GM12878 (cell line): Measurements from ENCODE around the gene PRKCZ.
A peak's percentile ranks its signal among the peaks of the same experiment; 100 is the strongest.

Source experiments
- CBX3 ChIP-seq: fragments of 200-600 bp; sonication (generic); IDR thresholded peaks from 2 replicates; pipeline ENCODE4 v1.6.1; 2016; ENCODE audit warnings: low read depth, borderline replicate concordance
- CTCF ChIP-seq, 3 experiments: IDR thresholded peaks in 2 of 3; conservative IDR thresholded peaks in 1 of 3; 2 replicates each; pipeline ENCODE4 v1.5.1; 2011; ENCODE audit warnings: low read depth in 3 of 3, low read length in 3 of 3, mild to moderate bottlenecking in 3 of 3, control low read depth in 2 of 3, moderate library complexity in 2 of 3, inconsistent platforms in 1 of 3, mixed read lengths in 1 of 3; ENCODE audit not compliant: control insufficient read depth in 2 of 3, insufficient read depth in 1 of 3; ENCODE audit errors: extremely low read depth in 1 of 3
- E2F4 ChIP-seq: IDR thresholded peaks from 2 replicates; pipeline ENCODE4 v1.6.1; 2012; ENCODE audit warnings: low read depth, low read length, improper control_type of control experiment
- FOXK2 ChIP-seq: fragments of 450-650 bp; IDR thresholded peaks from 2 replicates; pipeline ENCODE4 v1.6.1; 2017; ENCODE audit warnings: mild to moderate bottlenecking, moderate library complexity
- POLR2A ChIP-seq: IDR thresholded peaks from 2 replicates; pipeline ENCODE4 v1.6.1; 2011; ENCODE audit warnings: low read depth, mild to moderate bottlenecking, low read length
- POLR2AphosphoS2 ChIP-seq: IDR thresholded peaks from 2 replicates; pipeline ENCODE4 v1.6.1; 2011; ENCODE audit warnings: low read depth, mild to moderate bottlenecking, low read length, improper control_type of control experiment, moderate library complexity
- RCOR1 ChIP-seq: conservative IDR thresholded peaks from 2 replicates; pipeline ENCODE4 v1.6.1; 2012; ENCODE audit warnings: low read depth, low read length, improper control_type of control experiment
- REST ChIP-seq: IDR thresholded peaks from 2 replicates; pipeline ENCODE4 v1.6.1; 2012; ENCODE audit warnings: mild to moderate bottlenecking, low read depth, low read length
- SIX5 ChIP-seq: IDR thresholded peaks from 2 replicates; pipeline ENCODE4 v1.6.1; 2011; ENCODE audit warnings: mild to moderate bottlenecking, low read depth, low read length, moderate library complexity; ENCODE audit not compliant: severe bottlenecking
- TCF7 ChIP-seq: IDR thresholded peaks from 2 replicates; pipeline ENCODE4 v1.6.1; 2014; ENCODE audit warnings: antibody characterized with exemption, borderline replicate concordance
- ZBED1 ChIP-seq: IDR thresholded peaks from 2 replicates; pipeline ENCODE4 v1.6.1; 2016; ENCODE audit warnings: borderline replicate concordance
- ZNF274 ChIP-seq: IDR thresholded peaks from one replicate; pipeline ENCODE4 v1.8.0; 2011; ENCODE audit not compliant: insufficient read length, insufficient read depth
- TF ChIP-seq, protein P1 (sequence below): fragments of 450-650 bp; IDR thresholded peaks from 2 replicates; pipeline ENCODE4 v1.6.1; 2014; ENCODE audit warnings: mild to moderate bottlenecking
- TF ChIP-seq, protein P2 (sequence below): IDR thresholded peaks from 2 replicates; pipeline ENCODE4 v1.6.1; 2012; ENCODE audit warnings: low read depth, low read length, improper control_type of control experiment

- no peak for TF ChIP-seq POLR2A
- no peak for TF ChIP-seq REST
- no peak for TF ChIP-seq RCOR1
- no peak for TF ChIP-seq SIX5
- TF ChIP-seq ZBED1 = no peak
- peak; percentile 46 to 62 (median 55); a peak in 5 of 6 replicates for TF ChIP-seq CTCF (IDR thresholded peaks at IDR 0.05 in 2 of 3, conservative IDR thresholded peaks at IDR 0.05 in 1 of 3; ENCODE audit: control insufficient read depth in 2 of 3, extremely low read depth in 1 of 3, insufficient read depth in 1 of 3, low read depth in 3 of 3, low read length in 3 of 3)
- no peak for TF ChIP-seq ZNF274
- no peak for TF ChIP-seq POLR2AphosphoS2
- TF ChIP-seq, protein P1, sequence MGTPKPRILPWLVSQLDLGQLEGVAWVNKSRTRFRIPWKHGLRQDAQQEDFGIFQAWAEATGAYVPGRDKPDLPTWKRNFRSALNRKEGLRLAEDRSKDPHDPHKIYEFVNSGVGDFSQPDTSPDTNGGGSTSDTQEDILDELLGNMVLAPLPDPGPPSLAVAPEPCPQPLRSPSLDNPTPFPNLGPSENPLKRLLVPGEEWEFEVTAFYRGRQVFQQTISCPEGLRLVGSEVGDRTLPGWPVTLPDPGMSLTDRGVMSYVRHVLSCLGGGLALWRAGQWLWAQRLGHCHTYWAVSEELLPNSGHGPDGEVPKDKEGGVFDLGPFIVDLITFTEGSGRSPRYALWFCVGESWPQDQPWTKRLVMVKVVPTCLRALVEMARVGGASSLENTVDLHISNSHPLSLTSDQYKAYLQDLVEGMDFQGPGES = no peak
- no peak for TF ChIP-seq FOXK2
- TF ChIP-seq TCF7 = no peak
- no peak for TF ChIP-seq CBX3
- TF ChIP-seq E2F4 = no peak
- TF ChIP-seq, protein P2, sequence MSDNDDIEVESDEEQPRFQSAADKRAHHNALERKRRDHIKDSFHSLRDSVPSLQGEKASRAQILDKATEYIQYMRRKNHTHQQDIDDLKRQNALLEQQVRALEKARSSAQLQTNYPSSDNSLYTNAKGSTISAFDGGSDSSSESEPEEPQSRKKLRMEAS = no peak
These were observed 41.7 kb downstream of the PRKCZ start for GRCh38 chr1:2091611-2092604.
